HG03575 (cell line): Measurements from ENCODE around the gene ARID1B.
A peak's percentile ranks its signal among the peaks of the same experiment; 100 is the strongest.
"Not testable (repeated sequence)": the region's sequence is repeated elsewhere in the genome, so short reads cannot be mapped to it uniquely, and the experiment has no call there.

Experiments
- ATAC-seq: cut with Tn5 transposase; IDR thresholded peaks from one replicate; pipeline ENCODE4 v1.9.1; 2021; ENCODE audit not compliant: unreplicated experiment, insufficient number of reproducible peaks, low FRiP score; ENCODE audit errors: extremely low read depth

Gene ARID1B

DNA sequence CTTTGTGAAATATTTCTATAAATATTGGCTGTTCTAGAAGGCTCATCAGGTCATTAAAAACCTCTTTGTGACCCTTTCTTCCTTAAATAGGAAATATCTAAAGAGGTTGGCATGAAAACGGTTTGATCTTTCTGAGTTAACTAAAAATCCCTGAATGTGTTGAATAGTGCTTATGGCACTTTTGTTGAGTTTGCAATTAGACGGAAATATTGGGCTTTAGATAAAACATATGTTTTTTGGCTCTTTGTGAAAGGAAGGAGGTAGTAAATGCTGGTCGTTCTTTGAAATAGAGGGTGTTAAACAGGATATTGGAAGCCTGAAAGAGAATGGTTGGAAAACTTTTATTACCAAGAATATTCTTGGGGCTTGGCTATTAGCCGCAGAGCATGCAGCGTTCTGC is 163.0 kb downstream of the ARID1B start:
- ATAC-seq, result no peak

DNA sequence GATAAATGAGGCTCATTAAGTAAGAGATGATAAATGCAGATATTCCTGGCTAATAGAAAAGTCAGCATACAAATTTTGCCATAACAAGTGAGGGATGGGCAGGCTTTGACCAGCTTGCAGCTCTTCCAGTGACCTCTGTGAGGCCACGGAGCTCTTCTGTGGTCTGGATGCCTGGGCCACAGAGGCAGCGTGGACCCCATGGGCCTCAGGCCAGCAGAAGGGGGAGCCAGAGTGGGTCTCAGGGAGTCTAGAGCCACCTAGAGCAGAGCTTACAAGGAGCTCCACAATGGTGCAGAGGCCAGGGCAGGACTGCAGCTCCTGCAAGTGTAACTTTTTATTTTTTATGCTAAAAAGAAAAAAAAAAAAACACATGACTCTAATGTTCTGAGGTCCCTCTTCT is 165.1 kb downstream of the ARID1B start:
- ATAC-seq, result no peak

- ATAC-seq, result no peak
Measured at GRCh38 chr6:156943166-156943565, 166.0 kb downstream of the ARID1B start.

DNA sequence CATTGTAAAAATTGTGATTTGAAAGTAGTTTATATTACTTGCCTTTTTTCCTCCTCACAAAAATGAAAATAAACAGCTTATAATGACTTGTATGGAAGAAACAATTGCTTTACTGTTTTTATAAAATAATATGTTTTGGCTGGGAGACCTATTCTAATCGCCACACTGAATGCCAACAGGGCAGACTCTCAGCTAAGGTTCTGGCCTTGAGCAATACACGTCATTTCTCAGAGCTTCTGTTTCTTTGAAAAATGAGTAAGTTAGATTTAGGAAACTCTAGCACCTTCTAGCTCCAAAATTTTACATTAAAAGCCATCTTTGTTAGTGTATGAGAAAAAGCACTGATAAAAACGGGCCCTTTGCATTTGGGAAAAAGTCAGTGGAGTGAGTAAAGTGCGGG is 166.6 kb downstream of the ARID1B start:
- ATAC-seq, result no peak

DNA sequence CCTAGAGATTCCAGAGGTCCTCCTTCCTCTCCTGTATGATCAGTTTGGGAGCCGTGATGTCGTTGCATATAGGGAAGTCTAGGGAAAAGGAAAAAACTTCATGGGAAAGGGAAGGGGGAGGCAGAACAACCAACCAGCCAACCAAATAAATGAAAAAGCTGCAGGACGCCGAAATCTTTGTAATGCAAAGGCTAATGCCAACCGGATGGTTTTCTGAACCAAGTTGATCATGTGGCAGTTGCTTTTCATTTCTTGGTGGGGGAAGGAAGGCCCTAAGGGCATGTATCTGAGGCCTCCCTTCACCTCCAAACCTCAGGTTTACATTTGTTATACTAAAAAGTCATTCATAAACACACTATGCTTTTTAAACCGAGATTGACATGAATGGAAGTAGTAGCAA is 167.2 kb downstream of the ARID1B start:
- ATAC-seq, result no peak

GRCh38 chr6:156945789-156946172 is 168.6 kb downstream of the ARID1B start:
- ATAC-seq, result not testable (repeated sequence)

DNA sequence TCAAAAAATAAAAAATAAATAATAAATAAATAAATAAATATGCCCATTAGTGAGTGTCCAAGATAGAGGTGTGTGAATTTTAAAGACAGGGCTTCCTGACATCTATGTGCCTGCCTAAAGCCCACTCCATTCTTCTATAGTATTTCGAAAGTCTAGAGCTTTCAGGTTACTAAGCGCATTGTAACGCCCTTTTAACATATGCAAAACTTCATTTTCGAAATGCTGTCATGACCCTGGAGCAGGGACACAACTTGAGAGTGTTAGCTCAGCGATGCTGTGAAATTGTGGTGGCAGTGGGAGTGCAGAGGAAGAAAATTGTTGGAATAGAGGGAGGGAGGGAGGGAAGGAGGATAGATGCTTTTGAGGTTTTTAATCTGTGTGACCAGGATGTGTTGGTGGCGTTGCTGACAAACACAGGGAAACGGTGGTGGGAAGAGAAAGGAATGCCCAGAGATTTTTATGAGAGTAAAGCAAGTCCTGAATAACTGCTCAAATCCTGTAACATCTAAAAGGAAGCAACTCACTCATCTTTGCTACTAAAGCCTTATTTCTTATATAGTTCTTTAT is 169.3 kb downstream of the ARID1B start:
- ATAC-seq, result no peak

DNA sequence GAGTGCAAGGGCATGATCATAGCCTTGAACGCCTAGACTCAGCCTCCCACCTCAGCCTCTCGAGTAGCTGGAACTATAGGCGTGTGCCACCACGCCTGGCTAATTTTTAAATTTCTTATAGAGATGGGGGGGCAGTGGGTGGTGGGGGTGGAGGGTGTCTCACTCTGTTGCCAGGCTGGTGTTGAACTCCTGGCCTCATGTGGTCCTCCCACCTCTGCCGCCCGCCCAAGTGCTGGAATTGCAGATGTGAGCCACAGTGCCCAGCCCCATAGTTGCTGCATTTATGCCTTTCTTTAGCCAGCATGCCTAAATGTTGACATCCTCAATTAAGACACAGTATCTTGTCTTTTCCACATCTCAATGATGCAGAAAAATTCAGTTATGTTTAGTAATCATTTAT is 171.1 kb downstream of the ARID1B start:
- no peak for ATAC-seq

GRCh38 chr6:156948807-156949206 is 171.6 kb downstream of the ARID1B start:
- ATAC-seq, result no peak

DNA sequence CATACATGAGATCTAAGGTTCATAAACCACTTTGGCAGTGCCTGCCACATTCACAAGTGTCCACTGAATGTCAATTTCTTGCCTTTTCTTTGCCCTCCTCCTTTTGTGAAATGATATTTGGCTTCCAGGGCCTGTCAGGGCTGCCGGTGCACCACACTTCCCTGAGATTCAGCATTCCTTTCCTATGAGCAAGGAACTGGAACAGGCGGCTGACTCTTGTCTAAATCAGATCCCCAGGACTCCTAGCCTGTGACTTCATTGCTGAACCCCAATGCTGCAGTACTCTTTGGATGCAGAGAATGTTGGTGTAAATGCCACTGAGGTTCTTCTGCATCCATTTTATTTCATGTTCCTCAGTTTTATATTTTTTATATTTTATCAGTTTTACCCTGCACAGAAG is 172.2 kb downstream of the ARID1B start:
- no peak for ATAC-seq

- no peak for ATAC-seq
Measured at GRCh38 chr6:156950084-156950483, 172.9 kb downstream of the ARID1B start.

DNA sequence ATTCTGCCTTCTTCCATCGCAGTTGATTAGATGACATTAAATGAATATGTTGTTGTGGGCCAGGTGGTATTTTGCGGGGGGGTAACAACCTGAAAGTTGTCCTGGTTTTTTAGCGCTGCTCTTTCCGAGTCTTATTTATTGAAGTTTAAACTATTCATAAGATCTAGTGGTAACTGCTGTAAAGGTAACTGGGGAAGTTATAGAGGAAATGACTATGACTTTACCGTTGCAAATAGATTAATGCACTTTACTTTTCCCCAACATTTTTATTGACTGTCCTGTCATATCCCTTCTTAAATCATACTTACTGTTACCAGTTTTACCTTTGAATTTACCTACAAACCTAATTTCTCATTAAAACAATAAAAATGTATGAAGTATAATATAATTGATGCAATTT is 173.4 kb downstream of the ARID1B start:
- no peak for ATAC-seq

DNA sequence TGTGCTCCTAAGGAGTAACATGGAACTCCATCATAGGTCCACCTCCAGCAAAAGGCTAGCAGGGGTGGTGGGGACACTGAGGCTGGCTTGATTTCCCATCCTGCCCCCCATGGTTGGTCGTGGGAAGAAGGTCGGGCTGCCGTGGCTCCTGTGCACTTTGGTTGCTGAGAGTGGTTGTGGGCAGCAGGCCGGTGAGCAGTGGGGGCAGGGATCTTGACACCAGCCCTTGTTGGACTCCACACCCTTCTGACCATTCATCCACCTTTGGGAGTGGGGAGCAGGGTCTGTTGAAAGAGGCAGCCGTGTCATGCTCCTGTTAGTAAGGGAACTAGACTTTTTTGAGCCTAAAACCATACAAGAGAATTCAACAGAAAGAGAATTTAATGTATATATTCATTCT is 175.2 kb downstream of the ARID1B start:
- ATAC-seq, result no peak

GRCh38 chr6:156953127-156953478 is 175.9 kb downstream of the ARID1B start:
- ATAC-seq, result no peak

GRCh38 chr6:156953479-156954146 is 176.4 kb downstream of the ARID1B start:
- ATAC-seq, result no peak

GRCh38 chr6:156954191-156954590 is 177.0 kb downstream of the ARID1B start:
- ATAC-seq, result no peak

DNA sequence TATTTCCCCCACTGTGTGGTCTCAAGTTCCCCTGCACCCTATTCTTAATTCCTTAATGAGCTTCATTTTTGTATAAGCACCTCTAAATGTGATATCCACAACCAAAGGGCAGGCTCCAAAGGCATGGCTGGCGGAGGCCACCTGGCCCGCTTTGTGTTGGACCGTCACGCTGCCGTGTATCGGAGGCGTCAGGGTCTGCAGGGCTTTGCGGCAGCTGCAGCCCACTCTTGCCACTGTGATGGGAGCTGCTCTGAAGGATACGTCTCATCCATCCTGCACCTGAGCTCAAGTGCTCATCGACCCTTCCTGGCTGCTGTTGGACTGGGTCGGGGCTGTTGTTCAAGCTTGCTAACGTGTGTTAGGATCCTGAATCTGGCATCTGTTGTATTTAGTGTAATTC is 177.6 kb downstream of the ARID1B start:
- ATAC-seq, result no peak

DNA sequence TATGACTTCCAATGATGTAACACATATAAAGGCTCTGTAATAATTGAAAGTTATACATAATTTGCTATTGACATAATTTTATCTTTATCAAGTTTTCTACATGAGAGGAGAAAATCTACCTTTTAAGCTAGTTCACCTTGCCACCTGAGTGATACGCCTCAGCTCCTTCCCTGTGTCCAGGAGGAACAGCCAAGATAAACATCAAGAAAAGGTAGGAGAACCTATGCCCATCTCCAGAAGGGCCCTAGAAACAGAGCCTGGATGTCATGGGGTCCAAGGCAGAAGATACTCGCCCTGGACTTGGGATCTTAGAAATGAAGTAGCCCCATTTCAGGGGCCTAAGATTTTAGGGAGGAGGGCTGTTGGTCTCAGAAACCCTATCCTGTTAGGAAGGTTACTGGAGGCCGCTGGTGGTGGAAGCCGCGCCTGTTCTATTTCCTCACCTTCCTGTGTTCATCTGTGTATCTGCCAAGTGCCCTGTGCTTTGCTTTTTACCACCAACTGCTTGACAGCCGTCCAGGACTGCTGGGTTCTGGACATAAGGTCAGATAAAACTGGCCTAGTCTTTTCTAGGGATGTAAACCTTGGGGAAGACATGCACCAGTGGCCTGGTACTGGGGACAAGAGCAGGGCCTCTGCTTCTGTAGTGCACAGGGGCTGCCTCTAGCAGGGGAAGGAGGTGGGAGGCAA is 178.5 kb downstream of the ARID1B start:
- no peak for ATAC-seq

DNA sequence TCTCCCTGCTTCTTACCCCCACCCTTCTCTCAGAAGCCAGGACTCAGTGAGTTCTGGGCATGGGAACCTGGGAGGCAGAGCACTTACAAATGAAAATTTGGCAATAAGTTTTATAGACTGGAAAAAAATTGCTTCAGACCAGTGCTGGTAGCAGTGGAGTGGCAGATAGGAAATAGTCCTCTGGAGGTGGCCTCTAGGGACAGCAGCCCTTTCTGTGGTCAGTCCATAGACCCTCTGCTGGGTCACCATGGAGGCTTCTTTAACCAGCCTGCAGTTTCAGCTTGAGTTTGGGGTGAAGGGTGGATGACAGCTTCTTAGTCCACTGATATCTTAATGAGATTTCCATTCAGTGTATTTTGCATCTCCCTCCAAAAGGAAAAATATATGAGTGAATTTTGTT is 179.1 kb downstream of the ARID1B start:
- ATAC-seq, result no peak

GRCh38 chr6:156957931-156958547 is 180.9 kb downstream of the ARID1B start:
- peak; percentile 43 for ATAC-seq
